ENCODE measurements around the gene POLR3B.

GRCh38 chr12:106487664-106488063 is 130.1 kb downstream of the POLR3B start:
- TF ChIP-seq CTCF (conservative IDR thresholded peaks at IDR 0.05 in 1 of 2, IDR thresholded peaks at IDR 0.05 in 1 of 2; ENCODE audit: low read depth in 1 of 2, low read length in 2 of 2) (no peak), EZH2 (IDR thresholded peaks at IDR 0.05; ENCODE audit: low read length, missing control alignments) (no peak)
